ENCODE data around the gene SDCCAG8.

DNA sequence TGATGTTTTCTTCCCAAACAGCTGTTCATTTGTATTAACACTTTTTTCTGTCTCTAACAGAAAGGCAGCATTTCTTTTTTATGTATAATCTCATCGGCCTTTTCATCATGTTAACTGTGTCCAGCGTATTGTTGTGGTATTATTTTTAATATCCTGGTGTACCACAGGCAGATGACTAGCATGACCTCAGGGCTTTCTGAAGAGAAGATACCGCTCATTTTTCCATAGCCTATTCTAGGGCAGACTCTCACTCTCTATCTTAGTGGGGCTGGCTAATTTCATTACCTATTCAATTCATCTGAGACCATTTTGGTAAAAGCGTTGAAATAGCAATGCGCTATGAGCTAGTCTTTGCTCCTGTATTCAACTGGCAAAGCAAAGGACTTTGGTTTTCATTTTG, 209.9 kb downstream of the SDCCAG8 start:
- no peak for TF ChIP-seq GTF2F1 (IDR thresholded peaks at IDR 0.05; ENCODE audit: borderline replicate concordance, low read depth, low read length)
- TF ChIP-seq TBP (IDR thresholded peaks at IDR 0.05; ENCODE audit: low read depth, low read length), result no peak
- TF ChIP-seq POLR2A (IDR thresholded peaks at IDR 0.05; ENCODE audit: control extremely low read depth in 1 of 2, low read depth in 2 of 2, low read length in 2 of 2), result no peak
- TF ChIP-seq, protein P1, sequence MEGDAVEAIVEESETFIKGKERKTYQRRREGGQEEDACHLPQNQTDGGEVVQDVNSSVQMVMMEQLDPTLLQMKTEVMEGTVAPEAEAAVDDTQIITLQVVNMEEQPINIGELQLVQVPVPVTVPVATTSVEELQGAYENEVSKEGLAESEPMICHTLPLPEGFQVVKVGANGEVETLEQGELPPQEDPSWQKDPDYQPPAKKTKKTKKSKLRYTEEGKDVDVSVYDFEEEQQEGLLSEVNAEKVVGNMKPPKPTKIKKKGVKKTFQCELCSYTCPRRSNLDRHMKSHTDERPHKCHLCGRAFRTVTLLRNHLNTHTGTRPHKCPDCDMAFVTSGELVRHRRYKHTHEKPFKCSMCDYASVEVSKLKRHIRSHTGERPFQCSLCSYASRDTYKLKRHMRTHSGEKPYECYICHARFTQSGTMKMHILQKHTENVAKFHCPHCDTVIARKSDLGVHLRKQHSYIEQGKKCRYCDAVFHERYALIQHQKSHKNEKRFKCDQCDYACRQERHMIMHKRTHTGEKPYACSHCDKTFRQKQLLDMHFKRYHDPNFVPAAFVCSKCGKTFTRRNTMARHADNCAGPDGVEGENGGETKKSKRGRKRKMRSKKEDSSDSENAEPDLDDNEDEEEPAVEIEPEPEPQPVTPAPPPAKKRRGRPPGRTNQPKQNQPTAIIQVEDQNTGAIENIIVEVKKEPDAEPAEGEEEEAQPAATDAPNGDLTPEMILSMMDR (IDR thresholded peaks at IDR 0.05; ENCODE audit: control extremely low read depth in 1 of 3, insufficient read depth in 1 of 3, low read depth in 1 of 3, low read length in 3 of 3), result no peak
- no peak for TF ChIP-seq CEBPB (IDR thresholded peaks at IDR 0.05; ENCODE audit: low read depth, low read length)
- TF ChIP-seq, protein P2, sequence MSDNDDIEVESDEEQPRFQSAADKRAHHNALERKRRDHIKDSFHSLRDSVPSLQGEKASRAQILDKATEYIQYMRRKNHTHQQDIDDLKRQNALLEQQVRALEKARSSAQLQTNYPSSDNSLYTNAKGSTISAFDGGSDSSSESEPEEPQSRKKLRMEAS (IDR thresholded peaks at IDR 0.05), result no peak
- no peak for TF ChIP-seq EZH2 (IDR thresholded peaks at IDR 0.05; ENCODE audit: low read depth, low read length, severe bottlenecking)
- TF ChIP-seq RAD21 (IDR thresholded peaks at IDR 0.05 in 1 of 2, conservative IDR thresholded peaks at IDR 0.05 in 1 of 2; ENCODE audit: low read depth in 2 of 2, low read length in 2 of 2), result no peak
- no peak for TF ChIP-seq HDAC2 (IDR thresholded peaks at IDR 0.05; ENCODE audit: borderline replicate concordance in 1 of 2, low read depth in 2 of 2, low read length in 2 of 2)

Data from H1 (cell line).